Breast epithelium (tissue), 4 donors: Measurements from ENCODE around the gene STIMATE. TPM values are rescaled to one million over a fixed set of nuclear protein-coding genes. Genes with fewer than 3 reads are reported as not detected.

ENCODE experiments used
- DNase-seq, 2 donors: peaks; one replicate each; pipeline ENCODE4 v3.0.0-alpha.2; 2019; ENCODE audit warnings: low spot score in 2 of 2
- H3K27ac ChIP-seq, 2 donors: fragments of 200-600 bp; sonication (generic) in 1 of 2; one replicate each; pipeline ENCODE4 v1.5.1; 2016 to 2019; ENCODE audit warnings: mild to moderate bottlenecking in 1 of 2
- H3K27me3 ChIP-seq, 2 donors: fragments of 200-600 bp; sonication (generic) in 1 of 2; one replicate each; pipeline versions ENCODE4 v1.5.1 to v1.6.0; 2017 to 2019; ENCODE audit warnings: control low read depth in 1 of 2, mild to moderate bottlenecking in 1 of 2
- H3K36me3 ChIP-seq: fragments of 200-600 bp; one replicate; pipeline ENCODE4 v1.5.1; 2019
- H3K4me1 ChIP-seq, 2 donors: fragments of 200-600 bp; sonication (generic); one replicate each; pipeline ENCODE4 v1.5.1; 2016 to 2019; ENCODE audit warnings: control low read depth in 1 of 2
- H3K4me3 ChIP-seq, 3 donors: fragments of 200-600 bp; sonication (generic); 1 replicate in 2 of 3; 2 replicates in 1 of 3; pipeline ENCODE4 v1.5.1; 2016 to 2019; ENCODE audit warnings: mild to moderate bottlenecking in 3 of 3, moderate library complexity in 2 of 3
- H3K9me3 ChIP-seq, 2 donors: fragments of 200-600 bp; sonication (generic) in 1 of 2; one replicate each; pipeline ENCODE4 v1.5.1; 2016 to 2019; ENCODE audit warnings: control low read depth in 1 of 2
- CTCF ChIP-seq, 3 donors: fragments of 450-650 bp; IDR thresholded peaks; one replicate each; pipeline ENCODE4 v1.5.1; 2016 to 2017; ENCODE audit warnings: antibody characterized with exemption in 3 of 3, mild to moderate bottlenecking in 3 of 3, moderate library complexity in 3 of 3
- POLR2A ChIP-seq: fragments of 450-650 bp; IDR thresholded peaks from one replicate; pipeline ENCODE4 v1.6.1; 2016; ENCODE audit warnings: antibody characterized with exemption, mild to moderate bottlenecking, moderate library complexity
- POLR2AphosphoS5 ChIP-seq, 3 donors: sonication (generic); formaldehyde crosslinking; IDR thresholded peaks; one replicate each; pipeline ENCODE4 v1.6.1; 2017; ENCODE audit warnings: antibody characterized with exemption in 3 of 3
- intact Hi-C: fragments of 100-400 bp; cut with DNase I; formaldehyde crosslinking; loops from one replicate; pipeline ENCODE4 v1.15.1; 2023; ENCODE audit warnings: low total_unique reads
- total RNA-seq, 3 donors: library from RNA; depleted of rRNA; stranded (reverse); fragments of >200 nt; gene quantifications; one replicate each; pipeline ENCODE4 v1.1.0, GENCODE V29; 2016

Gene STIMATE
- total RNA-seq, 3 donors from 2014 or later: 14.0 to 18.7 (median 14.7) TPM

DNA sequence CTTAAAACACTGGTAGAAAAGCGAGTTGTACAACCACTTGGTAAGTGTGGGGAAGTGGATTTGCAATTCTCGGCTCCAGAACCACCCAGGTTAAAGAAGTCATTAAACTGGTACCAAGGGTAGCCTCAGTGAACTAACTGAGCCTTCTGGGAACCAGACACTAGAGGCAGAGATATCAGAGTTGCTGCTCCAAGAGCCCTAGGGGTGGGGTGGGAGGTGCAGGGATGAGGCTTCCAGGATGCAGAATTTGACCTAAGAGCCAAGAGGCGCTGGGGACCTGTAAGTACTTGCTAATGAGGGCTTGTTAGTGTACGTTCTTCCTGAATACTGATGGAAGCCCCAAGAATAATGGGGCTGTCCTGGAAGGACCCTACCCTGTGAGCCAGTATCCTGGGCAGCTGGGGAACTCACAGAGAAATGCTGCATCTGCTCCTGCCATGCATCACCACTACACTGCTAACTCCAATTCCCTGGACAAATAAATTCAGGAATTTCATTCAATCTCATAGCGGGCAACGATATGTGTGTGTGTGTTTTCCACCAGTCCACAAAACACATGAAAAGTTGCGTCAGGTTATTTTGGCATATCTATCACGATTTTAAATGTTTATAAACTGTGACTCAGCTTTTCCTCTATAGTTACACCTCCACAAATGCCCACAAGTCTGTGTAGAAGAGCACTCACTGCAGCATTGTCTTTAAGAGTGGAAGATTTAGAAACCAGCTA is 23.8 kb downstream of the STIMATE start:
- TF ChIP-seq POLR2A (no peak), CTCF (IDR thresholded peaks at IDR 0.05) (no peak), POLR2AphosphoS5 (IDR thresholded peaks at IDR 0.05) (no peak)
- no peak for DNase-seq
- Histone ChIP-seq H3K9me3 (no peaks in the 10 kb centered on the region), H3K36me3 (no peaks in the 10 kb centered on the region), H3K27me3 (no peaks in the 10 kb centered on the region), H3K27ac (no peak overlapping the region), H3K4me1 (no peaks in the 10 kb centered on the region), H3K4me3 (no peak overlapping the region)
- intact Hi-C loops: no loop called here

- Histone ChIP-seq H3K27ac (no peak overlapping the region), H3K4me1 (no peaks in the 10 kb centered on the region), H3K27me3 (no peaks in the 10 kb centered on the region), H3K36me3 (no peaks in the 10 kb centered on the region), H3K4me3 (no peak overlapping the region), H3K9me3 (no peaks in the 10 kb centered on the region)
- intact Hi-C loops: no loop called here
- no peak for TF ChIP-seq POLR2AphosphoS5 (IDR thresholded peaks at IDR 0.05)
- no peak for TF ChIP-seq POLR2A
- TF ChIP-seq CTCF (IDR thresholded peaks at IDR 0.05): no peak
- DNase-seq: no peak
Measured at GRCh38 chr3:52872245-52872644, 25.1 kb downstream of the STIMATE start.

DNA sequence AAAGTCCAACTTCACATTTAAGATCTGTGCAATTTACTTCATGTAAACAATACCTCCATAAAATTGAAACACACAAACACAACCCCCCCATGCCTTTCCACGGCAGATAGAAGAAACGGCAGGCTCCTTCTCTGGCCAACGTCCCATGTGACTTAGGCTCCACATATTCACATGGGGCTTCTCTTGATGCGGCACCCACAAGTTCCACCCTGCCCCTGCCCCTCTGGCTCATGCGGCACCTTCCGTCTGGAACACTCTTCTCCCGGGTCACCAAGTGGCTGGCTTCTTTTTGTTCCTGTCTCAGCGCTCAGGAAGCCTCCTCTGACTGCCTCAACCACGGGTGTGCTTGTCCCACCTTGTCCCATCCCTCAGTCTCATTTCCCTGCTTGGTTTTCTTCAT is 25.6 kb downstream of the STIMATE start:
- no peak for TF ChIP-seq POLR2A
- Histone ChIP-seq H3K27me3 (no peaks in the 10 kb centered on the region), H3K4me1 (no peaks in the 10 kb centered on the region), H3K36me3 (no peaks in the 10 kb centered on the region), H3K9me3 (no peaks in the 10 kb centered on the region), H3K27ac (no peak overlapping the region), H3K4me3 (no peak overlapping the region)
- intact Hi-C loops: no loop called here
- DNase-seq: no peak

DNA sequence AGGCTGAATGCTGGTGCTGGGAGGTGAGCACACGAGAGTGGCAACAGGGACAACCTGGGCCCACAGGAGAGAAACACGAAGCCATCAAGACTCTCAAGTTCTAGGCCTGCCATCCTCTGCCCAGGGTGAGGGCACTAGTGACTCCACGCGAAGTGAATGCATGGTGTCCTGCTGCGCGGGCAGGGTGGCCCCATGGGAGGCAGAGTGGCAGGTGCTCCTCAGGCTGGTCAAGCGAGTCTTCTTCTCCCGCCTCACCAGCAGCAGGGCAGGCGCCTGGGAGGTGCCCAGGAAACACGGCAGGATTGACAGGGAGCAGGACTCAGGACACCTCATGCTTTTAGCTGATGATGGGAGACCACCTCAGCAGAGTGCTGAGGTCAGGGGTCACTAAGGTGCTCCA is 26.9 kb downstream of the STIMATE start:
- no peak for DNase-seq
- Histone ChIP-seq H3K27ac (no peak overlapping the region), H3K36me3 (no peaks in the 10 kb centered on the region), H3K27me3 (no peaks in the 10 kb centered on the region), H3K4me3 (no peak overlapping the region), H3K9me3 (no peaks in the 10 kb centered on the region), H3K4me1 (no peaks in the 10 kb centered on the region)
- intact Hi-C loops: no loop called here
- TF ChIP-seq CTCF (IDR thresholded peaks at IDR 0.05) (no peak), POLR2AphosphoS5 (IDR thresholded peaks at IDR 0.05) (no peak), POLR2A (no peak)

- Histone ChIP-seq H3K9me3 (no peaks in the 10 kb centered on the region), H3K36me3 (no peaks in the 10 kb centered on the region), H3K27ac (no peak overlapping the region), H3K27me3 (no peaks in the 10 kb centered on the region), H3K4me1 (no peaks in the 10 kb centered on the region), H3K4me3 (no peak overlapping the region)
- DNase-seq: no peak
- intact Hi-C loops: no loop called here
- no peak for TF ChIP-seq POLR2A
- TF ChIP-seq CTCF (IDR thresholded peaks at IDR 0.05): no peak
- TF ChIP-seq POLR2AphosphoS5 (IDR thresholded peaks at IDR 0.05): no peak
Measured at GRCh38 chr3:52866427-52866826, 30.9 kb downstream of the STIMATE start.
